CD14-positive monocyte (primary cell): Measurements from ENCODE around the gene WASF2. TPM values are rescaled to one million over a fixed set of nuclear protein-coding genes. Genes with fewer than 3 reads are reported as not detected.

Experiments
- DNase-seq, 3 donors: peaks; one replicate each; pipeline ENCODE4 v3.0.0-alpha.2; 2011 to 2022
- H2AFZ ChIP-seq: 2 replicates; pipeline ENCODE4 v1.6.0; 2012; ENCODE audit warnings: mild to moderate bottlenecking, low read depth, low read length, inconsistent platforms; ENCODE audit not compliant: insufficient read depth, poor library complexity, severe bottlenecking
- H3K27ac ChIP-seq, 2 donors: 1 replicate in 1 of 2; 2 replicates in 1 of 2; pipeline ENCODE4 v1.5.1; 2012 to 2013; ENCODE audit warnings: low read length in 2 of 2, control low read depth in 1 of 2, inconsistent platforms in 1 of 2, low read depth in 1 of 2, mild to moderate bottlenecking in 1 of 2
- H3K27me3 ChIP-seq, 2 donors: one replicate each; pipeline versions ENCODE4 v1.6.0 to v1.6.1; 2011 to 2013; ENCODE audit warnings: low read length in 2 of 2; ENCODE audit not compliant: control insufficient read depth in 2 of 2, insufficient read depth in 2 of 2
- H3K36me3 ChIP-seq, 2 donors: replicated peaks in 1 of 2; 1 replicate in 1 of 2; 2 replicates in 1 of 2; pipeline versions ENCODE4 v1.5.1 to v1.6.1; 2012 to 2013; ENCODE audit warnings: low read length in 2 of 2, control low read depth in 1 of 2, inconsistent platforms in 1 of 2, mild to moderate bottlenecking in 1 of 2; ENCODE audit not compliant: insufficient read depth in 2 of 2, control insufficient read depth in 1 of 2
- H3K4me1 ChIP-seq, 2 donors: 1 replicate in 1 of 2; 2 replicates in 1 of 2; pipeline versions ENCODE4 v1.5.1 to v1.6.1; 2012 to 2013; ENCODE audit warnings: low read length in 2 of 2, control low read depth in 1 of 2, inconsistent platforms in 1 of 2, mild to moderate bottlenecking in 1 of 2, moderate library complexity in 1 of 2; ENCODE audit not compliant: insufficient read depth in 2 of 2, control insufficient read depth in 1 of 2
- H3K4me2 ChIP-seq: replicated peaks from 2 replicates; pipeline ENCODE3; 2012; ENCODE audit warnings: low read length, moderate library complexity, mild to moderate bottlenecking; ENCODE audit not compliant: poor library complexity, severe bottlenecking; ENCODE audit errors: extremely low read depth
- H3K4me3 ChIP-seq, 3 experiments: fragments of 200-600 bp in 1 of 3; sonication (generic) in 1 of 3; replicated peaks in 1 of 3; 1 replicate in 2 of 3; 2 replicates in 1 of 3; pipeline ENCODE4 v1.5.1; 2011 to 2013; ENCODE audit warnings: low read length in 3 of 3, mild to moderate bottlenecking in 3 of 3, control low read depth in 2 of 3, low read depth in 2 of 3, inconsistent platforms in 1 of 3, moderate library complexity in 1 of 3
- H3K79me2 ChIP-seq: 2 replicates; pipeline ENCODE4 v1.6.0; 2012; ENCODE audit warnings: mild to moderate bottlenecking, control low read depth, inconsistent platforms, low read length, moderate library complexity; ENCODE audit not compliant: insufficient read depth
- H3K9ac ChIP-seq: 2 replicates; pipeline ENCODE4 v1.6.0; 2017; ENCODE audit warnings: low read length, mild to moderate bottlenecking; ENCODE audit not compliant: insufficient read depth, poor library complexity, severe bottlenecking
- H3K9me3 ChIP-seq, 2 donors: replicated peaks in 1 of 2; 1 replicate in 1 of 2; 2 replicates in 1 of 2; pipeline versions ENCODE4 v1.5.1 to v1.6.1; 2012 to 2013; ENCODE audit warnings: low read length in 2 of 2, control low read depth in 1 of 2; ENCODE audit not compliant: control insufficient read depth in 1 of 2, insufficient read depth in 1 of 2
- H4K20me1 ChIP-seq: 2 replicates; pipeline ENCODE4 v1.6.0; 2012; ENCODE audit warnings: mild to moderate bottlenecking, low read length, control low read depth, moderate library complexity; ENCODE audit not compliant: insufficient read depth
- H3K27ac Mint-ChIP-seq, 7 donors: one replicate each; pipeline ENCODE4 v1.8.0; 2020; ENCODE audit warnings: mild to moderate bottlenecking in 7 of 7, mixed read lengths in 7 of 7, moderate library complexity in 6 of 7, inconsistent platforms in 2 of 7
- H3K27me3 Mint-ChIP-seq, 3 donors: one replicate each; pipeline ENCODE4 v1.8.0; 2021 to 2022; ENCODE audit warnings: low read depth in 3 of 3, mild to moderate bottlenecking in 3 of 3, mixed read lengths in 3 of 3, moderate library complexity in 3 of 3, inconsistent platforms in 1 of 3
- H3K36me3 Mint-ChIP-seq, 2 donors: one replicate each; pipeline ENCODE4 v1.8.0; 2020; ENCODE audit warnings: mixed read lengths in 2 of 2, inconsistent platforms in 1 of 2, mild to moderate bottlenecking in 1 of 2
- H3K4me1 Mint-ChIP-seq: one replicate; pipeline ENCODE4 v1.8.0; 2020; ENCODE audit warnings: mild to moderate bottlenecking, mixed read lengths
- H3K4me3 Mint-ChIP-seq, 2 donors: one replicate each; pipeline ENCODE4 v1.8.0; 2020; ENCODE audit warnings: mild to moderate bottlenecking in 2 of 2, mixed read lengths in 2 of 2, moderate library complexity in 1 of 2
- H3K9me3 Mint-ChIP-seq, 7 donors: one replicate each; pipeline ENCODE4 v1.8.0; 2020 to 2022; ENCODE audit warnings: mixed read lengths in 7 of 7, mild to moderate bottlenecking in 6 of 7, moderate library complexity in 6 of 7, inconsistent platforms in 2 of 7
- WGBS: methylation state at CpG from one replicate; pipeline ENCODE4 v1.1.5; 2013; ENCODE audit warnings: missing lambda C conversion rate; ENCODE audit not compliant: insufficient coverage; 5-methylcytosine and 5-hydroxymethylcytosine counted together
- intact Hi-C, 2 donors: fragments of 100-400 bp; cut with micrococcal nuclease; formaldehyde crosslinking; loops; one replicate each; pipeline versions ENCODE4 v1.15.0 to v1.15.1; 2023
- polyA plus RNA-seq, 3 donors: library from polyadenylated mRNA; depleted of rRNA in 1 of 3; unstranded in 2 of 3; stranded (reverse) in 1 of 3; fragments of 300-500 nt in 2 of 3; fragments of >200 nt in 1 of 3; fragmentation: Illumina TruSeq in 2 of 3; gene quantifications; 1 replicate in 2 of 3; 2 replicates in 1 of 3; pipeline ENCODE4 v1.2.3, GENCODE V29; 2012 to 2021
- TF ChIP-seq, protein P1 (sequence below): fragments of 200-600 bp; IDR thresholded peaks from one replicate; pipeline ENCODE4 v1.8.0; 2022; ENCODE audit warnings: antibody characterized with exemption, mild to moderate bottlenecking

WASF2 gene
- polyA plus RNA-seq, 3 donors: 53.5 to 91.6 (median 86.4) TPM

DNA sequence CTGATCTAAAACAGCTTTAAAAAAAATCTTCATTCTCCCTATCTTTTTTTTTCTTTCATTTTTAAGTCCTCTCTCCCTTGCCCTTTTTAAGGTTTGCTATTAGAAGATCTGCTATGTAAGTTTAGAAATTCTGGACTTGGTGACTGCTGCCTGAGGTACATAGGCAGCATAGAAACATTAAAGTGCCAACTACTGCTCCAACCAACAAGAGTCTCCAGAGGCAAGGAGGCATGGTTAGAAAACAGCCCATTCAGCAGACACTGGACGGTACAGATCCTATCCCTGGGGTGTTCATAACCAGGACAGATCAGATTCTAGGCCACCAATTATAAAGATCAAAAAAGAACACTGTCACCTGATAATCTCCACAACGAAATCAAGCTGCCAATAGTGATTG, 60.9 kb downstream of the WASF2 start:
- H3K4me2 ChIP-seq: peak overlapping the region; percentile 84
- H3K4me1 ChIP-seq: peaks cover 79 to 82% of the 10 kb centered on the region in 2 donors
- no peak for DNase-seq
- H3K4me3 ChIP-seq: peak overlapping the region in 2 of 3 experiments; percentile 1 to 66
- TF ChIP-seq, protein P1, sequence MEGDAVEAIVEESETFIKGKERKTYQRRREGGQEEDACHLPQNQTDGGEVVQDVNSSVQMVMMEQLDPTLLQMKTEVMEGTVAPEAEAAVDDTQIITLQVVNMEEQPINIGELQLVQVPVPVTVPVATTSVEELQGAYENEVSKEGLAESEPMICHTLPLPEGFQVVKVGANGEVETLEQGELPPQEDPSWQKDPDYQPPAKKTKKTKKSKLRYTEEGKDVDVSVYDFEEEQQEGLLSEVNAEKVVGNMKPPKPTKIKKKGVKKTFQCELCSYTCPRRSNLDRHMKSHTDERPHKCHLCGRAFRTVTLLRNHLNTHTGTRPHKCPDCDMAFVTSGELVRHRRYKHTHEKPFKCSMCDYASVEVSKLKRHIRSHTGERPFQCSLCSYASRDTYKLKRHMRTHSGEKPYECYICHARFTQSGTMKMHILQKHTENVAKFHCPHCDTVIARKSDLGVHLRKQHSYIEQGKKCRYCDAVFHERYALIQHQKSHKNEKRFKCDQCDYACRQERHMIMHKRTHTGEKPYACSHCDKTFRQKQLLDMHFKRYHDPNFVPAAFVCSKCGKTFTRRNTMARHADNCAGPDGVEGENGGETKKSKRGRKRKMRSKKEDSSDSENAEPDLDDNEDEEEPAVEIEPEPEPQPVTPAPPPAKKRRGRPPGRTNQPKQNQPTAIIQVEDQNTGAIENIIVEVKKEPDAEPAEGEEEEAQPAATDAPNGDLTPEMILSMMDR: no peak
- intact Hi-C loops: loop anchor here in 1 of 2 donors (10.0 kb wide), 1 partner anchor 46 kb away; no protein-coding TSS in a partner anchor
- no peaks in the 10 kb centered on the region for H3K9me3 Mint-ChIP-seq
- H3K4me3 Mint-ChIP-seq: peak overlapping the region; percentile 80 to 89
- peaks cover 33 to 44% of the 10 kb centered on the region in 2 donors for H3K36me3 Mint-ChIP-seq
- H4K20me1 ChIP-seq: peaks cover 39% of the 10 kb centered on the region
- H2AFZ ChIP-seq: no peak overlapping the region
- peaks cover 0 to 1% (median 0%) of the 10 kb centered on the region in 3 donors for H3K27me3 Mint-ChIP-seq
- WGBS: no CpG with 5 or more reads among the region's 2 CpGs
- H3K27me3 ChIP-seq: no peaks in the 10 kb centered on the region
- peak overlapping the region; percentile 52 for H3K9ac ChIP-seq
- H3K36me3 ChIP-seq: peaks cover 13 to 28% of the 10 kb centered on the region in 2 donors
- H3K27ac Mint-ChIP-seq: peak overlapping the region; percentile 91 to 96 (median 93)
- H3K27ac ChIP-seq: peak overlapping the region; percentile 80 to 85
- peaks cover 78% of the 10 kb centered on the region for H3K4me1 Mint-ChIP-seq
- H3K79me2 ChIP-seq: peaks cover 100% of the 10 kb centered on the region
- H3K9me3 ChIP-seq: no peaks in the 10 kb centered on the region

- peak overlapping the region; percentile 91 to 96 (median 93) for H3K27ac Mint-ChIP-seq
- Histone ChIP-seq H3K4me3 (peak overlapping the region; percentile 1 to 66 (median 22)), H2AFZ (no peak overlapping the region), H3K9ac (peak overlapping the region; percentile 52), H3K9me3 (no peaks in the 10 kb centered on the region), H4K20me1 (peaks cover 44% of the 10 kb centered on the region), H3K27ac (peak overlapping the region; percentile 80 to 85), H3K27me3 (no peaks in the 10 kb centered on the region), H3K4me2 (peak overlapping the region; percentile 84), H3K79me2 (peaks cover 100% of the 10 kb centered on the region), H3K4me1 (peaks cover 74 to 76% of the 10 kb centered on the region in 2 donors), H3K36me3 (peaks cover 17 to 34% of the 10 kb centered on the region in 2 donors)
- TF ChIP-seq, protein P1: no peak
- peaks cover 77% of the 10 kb centered on the region for H3K4me1 Mint-ChIP-seq
- H3K36me3 Mint-ChIP-seq: peaks cover 36 to 42% of the 10 kb centered on the region in 2 donors
- 4% methylated on average over 5 of the region's 17 CpGs for WGBS
- no peak for DNase-seq
- peak overlapping the region; percentile 80 to 89 for H3K4me3 Mint-ChIP-seq
- no peaks in the 10 kb centered on the region for H3K9me3 Mint-ChIP-seq
- peaks cover 0 to 1% (median 0%) of the 10 kb centered on the region in 3 donors for H3K27me3 Mint-ChIP-seq
- intact Hi-C loops: loop anchor here in 1 of 2 donors (10.0 kb wide), 1 partner anchor 46 kb away; no protein-coding TSS in a partner anchor
Observed at GRCh38 chr1:27428316-27429028, 61.5 kb downstream of the WASF2 start.
